Right lobe of liver (tissue), 4 donors: ENCODE measurements around the gene PA2G4.

Experiments
- POLR2A ChIP-seq: fragments of 450-650 bp; IDR thresholded peaks from one replicate; pipeline ENCODE4 v1.6.1; 2017; ENCODE audit warnings: antibody characterized with exemption, mild to moderate bottlenecking
- TF ChIP-seq, protein P1 (sequence below), 4 donors: fragments of 200-600 bp in 3 of 4; fragments of 450-650 bp in 1 of 4; IDR thresholded peaks; one replicate each; pipeline versions ENCODE4 v1.5.1 to v1.8.0; 2016 to 2022; ENCODE audit warnings: antibody characterized with exemption in 4 of 4, mild to moderate bottlenecking in 2 of 4
- donor health status: DM: no; HTN: no; CAD: no.
- donor health status: DM: no; HTN: no; CAD: no.
- donor health status: DM: no; HTN: yes; CAD: no.

GRCh38 chr12:56099787-56100186 lies 4.6 kb upstream of the PA2G4 start:
- TF ChIP-seq, protein P1, sequence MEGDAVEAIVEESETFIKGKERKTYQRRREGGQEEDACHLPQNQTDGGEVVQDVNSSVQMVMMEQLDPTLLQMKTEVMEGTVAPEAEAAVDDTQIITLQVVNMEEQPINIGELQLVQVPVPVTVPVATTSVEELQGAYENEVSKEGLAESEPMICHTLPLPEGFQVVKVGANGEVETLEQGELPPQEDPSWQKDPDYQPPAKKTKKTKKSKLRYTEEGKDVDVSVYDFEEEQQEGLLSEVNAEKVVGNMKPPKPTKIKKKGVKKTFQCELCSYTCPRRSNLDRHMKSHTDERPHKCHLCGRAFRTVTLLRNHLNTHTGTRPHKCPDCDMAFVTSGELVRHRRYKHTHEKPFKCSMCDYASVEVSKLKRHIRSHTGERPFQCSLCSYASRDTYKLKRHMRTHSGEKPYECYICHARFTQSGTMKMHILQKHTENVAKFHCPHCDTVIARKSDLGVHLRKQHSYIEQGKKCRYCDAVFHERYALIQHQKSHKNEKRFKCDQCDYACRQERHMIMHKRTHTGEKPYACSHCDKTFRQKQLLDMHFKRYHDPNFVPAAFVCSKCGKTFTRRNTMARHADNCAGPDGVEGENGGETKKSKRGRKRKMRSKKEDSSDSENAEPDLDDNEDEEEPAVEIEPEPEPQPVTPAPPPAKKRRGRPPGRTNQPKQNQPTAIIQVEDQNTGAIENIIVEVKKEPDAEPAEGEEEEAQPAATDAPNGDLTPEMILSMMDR (IDR thresholded peaks at IDR 0.05): no peak
- TF ChIP-seq POLR2A: no peak
